ENCODE data around the gene RFK.
"Not testable (repeated sequence)": the region's sequence is repeated elsewhere in the genome, so short reads cannot be mapped to it uniquely, and the experiment has no call there.

RFK gene

GRCh38 chr9:76394195-76394959 is at the start of gene RFK:
TSS of gene RFK (minus strand) at chr9:76394426. CDS start at chr9:76394171, 255 bp downstream.
- H3K27ac Mint-ChIP-seq, result peak within 1 kb of the TSS; percentile 98
- CTCF ChIA-PET, result interaction anchor here (0.6 to 2.6 kb wide), 15 partner anchors 11 to 1225 kb away, joined by 3 to 14 read pairs (median 4); partner anchors contain the start of gene GCNT1
- H3K4me1 Mint-ChIP-seq, result peaks cover 35% of the 10 kb centered on the region
- H3K27me3 Mint-ChIP-seq, result no peaks in the 10 kb centered on the region
- H3K36me3 Mint-ChIP-seq, result peaks cover 17% of the 10 kb centered on the region
- H3K4me3 Mint-ChIP-seq, result peak within 1 kb of the TSS; percentile 83
- peak; percentile 95 for DNase-seq
- peaks cover 2% of the 10 kb centered on the region for H3K9me3 Mint-ChIP-seq

GRCh38 chr9:76443887-76444286 is 49.7 kb upstream of the RFK start:
- Mint-ChIP-seq H3K4me1 (peaks cover 11% of the 10 kb centered on the region), H3K9me3 (no peaks in the 10 kb centered on the region), H3K36me3 (no peaks in the 10 kb centered on the region), H3K27me3 (peaks cover 7% of the 10 kb centered on the region), H3K27ac (no peak overlapping the region), H3K4me3 (no peak overlapping the region)
- DNase-seq, result no peak
- CTCF ChIA-PET, result interaction anchor here (1.6 to 6.7 kb wide), 2 partner anchors 39 to 215 kb away, joined by 3 to 94 read pairs; no protein-coding TSS in a partner anchor

GRCh38 chr9:76441551-76442322 is 47.5 kb upstream of the RFK start:
- no peak for DNase-seq
- H3K9me3 Mint-ChIP-seq, result no peaks in the 10 kb centered on the region
- peaks cover 7% of the 10 kb centered on the region for H3K27me3 Mint-ChIP-seq
- H3K36me3 Mint-ChIP-seq, result no peaks in the 10 kb centered on the region
- peaks cover 20% of the 10 kb centered on the region for H3K4me1 Mint-ChIP-seq
- no peak overlapping the region for H3K4me3 Mint-ChIP-seq
- no peak overlapping the region for H3K27ac Mint-ChIP-seq
- CTCF ChIA-PET, result interaction anchor here (0.7 to 2.2 kb wide), 6 partner anchors 18 to 262 kb away, joined by 3 to 7 read pairs (median 4); partner anchors contain the start of gene RFK

- H3K4me1 Mint-ChIP-seq, result peaks cover 17% of the 10 kb centered on the region
- CTCF ChIA-PET, result interaction anchor here (0.7 to 1.3 kb wide), 3 partner anchors 8 to 33 kb away, joined by 3 to 4 read pairs (median 3); no protein-coding TSS in a partner anchor
- H3K36me3 Mint-ChIP-seq, result no peaks in the 10 kb centered on the region
- H3K27me3 Mint-ChIP-seq, result peaks cover 3% of the 10 kb centered on the region
- H3K9me3 Mint-ChIP-seq, result no peaks in the 10 kb centered on the region
- DNase-seq, result no peak
- no peak overlapping the region for H3K4me3 Mint-ChIP-seq
- no peak overlapping the region for H3K27ac Mint-ChIP-seq
Observed at GRCh38 chr9:76438841-76439588, 44.8 kb upstream of the RFK start.

GRCh38 chr9:76437017-76437699 is 42.9 kb upstream of the RFK start:
- not testable (repeated sequence) for H3K4me3 Mint-ChIP-seq, H3K27me3 Mint-ChIP-seq, H3K27ac Mint-ChIP-seq, DNase-seq, H3K9me3 Mint-ChIP-seq, H3K36me3 Mint-ChIP-seq
- CTCF ChIA-PET, result interaction anchor here (0.7 kb wide), 1 partner anchor 37 kb away, joined by 3 read pairs; no protein-coding TSS in a partner anchor
- H3K4me1 Mint-ChIP-seq, result peaks cover 17% of the 10 kb centered on the region

GRCh38 chr9:76434897-76435296 is 40.7 kb upstream of the RFK start:
- H3K9me3 Mint-ChIP-seq, H3K4me3 Mint-ChIP-seq, H3K4me1 Mint-ChIP-seq, H3K27ac Mint-ChIP-seq, CTCF ChIA-PET, DNase-seq, H3K27me3 Mint-ChIP-seq, H3K36me3 Mint-ChIP-seq: not testable (repeated sequence)

- DNase-seq, result no peak
- no peaks in the 10 kb centered on the region for H3K9me3 Mint-ChIP-seq
- H3K36me3 Mint-ChIP-seq, result no peaks in the 10 kb centered on the region
- no peak overlapping the region for H3K4me3 Mint-ChIP-seq
- peaks cover 8% of the 10 kb centered on the region for H3K4me1 Mint-ChIP-seq
- no peak overlapping the region for H3K27ac Mint-ChIP-seq
- peaks cover 4% of the 10 kb centered on the region for H3K27me3 Mint-ChIP-seq
- CTCF ChIA-PET, result no interaction called here
Observed at GRCh38 chr9:76433836-76434235, 39.6 kb upstream of the RFK start.

GRCh38 chr9:76433406-76433805 is 39.2 kb upstream of the RFK start:
- Mint-ChIP-seq H3K27me3 (peaks cover 4% of the 10 kb centered on the region), H3K4me3 (no peak overlapping the region), H3K27ac (no peak overlapping the region), H3K36me3 (no peaks in the 10 kb centered on the region), H3K9me3 (no peaks in the 10 kb centered on the region), H3K4me1 (peaks cover 5% of the 10 kb centered on the region)
- DNase-seq, result no peak
- CTCF ChIA-PET, result no interaction called here

GRCh38 chr9:76431601-76432000 is 37.4 kb upstream of the RFK start:
- no peaks in the 10 kb centered on the region for H3K9me3 Mint-ChIP-seq
- CTCF ChIA-PET, result no interaction called here
- H3K27ac Mint-ChIP-seq, result no peak overlapping the region
- no peaks in the 10 kb centered on the region for H3K4me1 Mint-ChIP-seq
- peaks cover 4% of the 10 kb centered on the region for H3K27me3 Mint-ChIP-seq
- DNase-seq, result no peak
- H3K36me3 Mint-ChIP-seq, result no peaks in the 10 kb centered on the region
- H3K4me3 Mint-ChIP-seq, result no peak overlapping the region

- CTCF ChIA-PET, result interaction anchor here (0.6 to 1.0 kb wide), 2 partner anchors 232 to 1297 kb away, joined by 3 to 4 read pairs; no protein-coding TSS in a partner anchor
- Mint-ChIP-seq H3K9me3 (no peaks in the 10 kb centered on the region), H3K27ac (no peak overlapping the region), H3K4me3 (no peak overlapping the region), H3K36me3 (no peaks in the 10 kb centered on the region), H3K27me3 (no peaks in the 10 kb centered on the region), H3K4me1 (peaks cover 23% of the 10 kb centered on the region)
- no peak for DNase-seq
Observed at GRCh38 chr9:76426807-76427419, 32.7 kb upstream of the RFK start.

GRCh38 chr9:76425677-76426453 is 31.6 kb upstream of the RFK start:
- Mint-ChIP-seq H3K27ac (no peak overlapping the region), H3K4me1 (peaks cover 23% of the 10 kb centered on the region), H3K27me3 (no peaks in the 10 kb centered on the region), H3K36me3 (no peaks in the 10 kb centered on the region), H3K9me3 (no peaks in the 10 kb centered on the region), H3K4me3 (no peak overlapping the region)
- no peak for DNase-seq
- CTCF ChIA-PET, result interaction anchor here (0.6 to 1.0 kb wide), 2 partner anchors 233 to 1296 kb away, joined by 3 to 4 read pairs; no protein-coding TSS in a partner anchor

GRCh38 chr9:76424491-76424890 is 30.3 kb upstream of the RFK start:
- CTCF ChIA-PET, result interaction anchor here (0.8 to 1.2 kb wide), 2 partner anchors 22 to 234 kb away, joined by 3 to 4 read pairs; no protein-coding TSS in a partner anchor
- Mint-ChIP-seq H3K27ac (no peak overlapping the region), H3K4me3 (no peak overlapping the region), H3K36me3 (no peaks in the 10 kb centered on the region), H3K9me3 (no peaks in the 10 kb centered on the region), H3K4me1 (peaks cover 23% of the 10 kb centered on the region), H3K27me3 (no peaks in the 10 kb centered on the region)
- no peak for DNase-seq
